Osteoblast (primary cell): ENCODE results near the gene PKD1L1. TPM values are rescaled to one million over a fixed set of nuclear protein-coding genes. Genes with fewer than 3 reads are reported as not detected.

Experiments used
- DNase-seq: peaks from one replicate; pipeline ENCODE4 v3.0.0; 2011; ENCODE audit warnings: low spot score, mixed read lengths; ENCODE audit not compliant: insufficient read length; ENCODE audit errors: missing footprints
- H2AFZ ChIP-seq: 2 replicates; pipeline ENCODE4 v1.6.0; 2011; ENCODE audit warnings: mild to moderate bottlenecking, low read length
- H3K27ac ChIP-seq: 2 replicates; pipeline ENCODE4 v1.5.1; 2011; ENCODE audit warnings: mild to moderate bottlenecking, low read depth, low read length, moderate library complexity
- H3K27me3 ChIP-seq: 2 replicates; pipeline ENCODE4 v1.6.0; 2012; ENCODE audit warnings: mild to moderate bottlenecking, control low read depth, inconsistent platforms, low read length, moderate library complexity; ENCODE audit not compliant: insufficient read depth
- H3K36me3 ChIP-seq: 2 replicates; pipeline ENCODE4 v1.5.1; 2011; ENCODE audit warnings: mild to moderate bottlenecking, low read length, control low read depth, moderate library complexity; ENCODE audit not compliant: insufficient read depth
- H3K4me1 ChIP-seq: 2 replicates; pipeline ENCODE4 v1.5.1; 2011; ENCODE audit warnings: mild to moderate bottlenecking, low read length, control low read depth, moderate library complexity; ENCODE audit not compliant: insufficient read depth
- H3K4me2 ChIP-seq: 2 replicates; pipeline ENCODE4 v1.6.0; 2011; ENCODE audit warnings: mild to moderate bottlenecking, low read length; ENCODE audit not compliant: insufficient read depth
- H3K4me3 ChIP-seq: fragments of 200-600 bp; sonication (generic); 3 replicates; pipeline ENCODE4 v1.5.1; 2012; ENCODE audit warnings: mild to moderate bottlenecking, low read length, inconsistent platforms; ENCODE audit not compliant: insufficient read depth
- H3K79me2 ChIP-seq: 2 replicates; pipeline ENCODE4 v1.6.0; 2012; ENCODE audit warnings: mild to moderate bottlenecking, low read length, control low read depth, inconsistent platforms; ENCODE audit not compliant: insufficient read depth
- H3K9me3 ChIP-seq: 2 replicates; pipeline ENCODE4 v1.5.1; 2011; ENCODE audit warnings: low read depth, low read length, control low read depth
- H4K20me1 ChIP-seq: 2 replicates; pipeline ENCODE4 v1.6.0; 2012; ENCODE audit warnings: mild to moderate bottlenecking, low read length, control low read depth; ENCODE audit not compliant: insufficient read depth
- CTCF ChIP-seq: IDR thresholded peaks from 2 replicates; pipeline ENCODE4 v1.5.1; 2011; ENCODE audit warnings: mild to moderate bottlenecking, low read depth, low read length, moderate library complexity; ENCODE audit errors: extremely low read depth
- total RNA-seq: library from RNA; depleted of rRNA; stranded (reverse); fragments of >200 nt; gene quantifications from 2 replicates; pipeline ENCODE4 v1.2.3, GENCODE V29; 2012

PKD1L1 gene
- total RNA-seq, 1 donor: under 0.01 TPM

GRCh38 chr7:47881256-47881655, 67.0 kb downstream of the PKD1L1 start:
- no peak overlapping the region for H3K4me3 ChIP-seq
- TF ChIP-seq CTCF: no peak
- peaks cover 35% of the 10 kb centered on the region for H3K27me3 ChIP-seq
- no peaks in the 10 kb centered on the region for H3K36me3 ChIP-seq
- no peak overlapping the region for H3K27ac ChIP-seq
- H3K9me3 ChIP-seq: no peaks in the 10 kb centered on the region
- H3K79me2 ChIP-seq: no peaks in the 10 kb centered on the region
- H3K4me1 ChIP-seq: no peaks in the 10 kb centered on the region
- no peak for DNase-seq
- no peak overlapping the region for H2AFZ ChIP-seq
- no peaks in the 10 kb centered on the region for H4K20me1 ChIP-seq
- H3K4me2 ChIP-seq: no peak overlapping the region

- H3K4me1 ChIP-seq: peaks cover 4% of the 10 kb centered on the region
- peaks cover 15% of the 10 kb centered on the region for H3K27me3 ChIP-seq
- no peak for DNase-seq
- no peaks in the 10 kb centered on the region for H3K9me3 ChIP-seq
- H3K36me3 ChIP-seq: no peaks in the 10 kb centered on the region
- no peak overlapping the region for H3K27ac ChIP-seq
- H3K79me2 ChIP-seq: no peaks in the 10 kb centered on the region
- H4K20me1 ChIP-seq: no peaks in the 10 kb centered on the region
- H3K4me3 ChIP-seq: no peak overlapping the region
- no peak overlapping the region for H2AFZ ChIP-seq
- TF ChIP-seq CTCF: no peak
- H3K4me2 ChIP-seq: no peak overlapping the region
These were observed 69.6 kb downstream of the PKD1L1 start for GRCh38 chr7:47878662-47879061.

GRCh38 chr7:47877336-47877735, 70.9 kb downstream of the PKD1L1 start:
- Histone ChIP-seq H2AFZ (no peak overlapping the region), H3K36me3 (no peaks in the 10 kb centered on the region), H3K27ac (no peak overlapping the region), H3K27me3 (peaks cover 9% of the 10 kb centered on the region), H3K4me2 (no peak overlapping the region), H3K9me3 (no peaks in the 10 kb centered on the region), H3K4me1 (peaks cover 4% of the 10 kb centered on the region), H4K20me1 (no peaks in the 10 kb centered on the region), H3K79me2 (no peaks in the 10 kb centered on the region), H3K4me3 (no peak overlapping the region)
- TF ChIP-seq CTCF: no peak
- DNase-seq: no peak

GRCh38 chr7:47875998-47876744, 72.1 kb downstream of the PKD1L1 start:
- Histone ChIP-seq H3K4me1 (peaks cover 4% of the 10 kb centered on the region), H3K4me3 (no peak overlapping the region), H3K27me3 (peaks cover 3% of the 10 kb centered on the region), H3K36me3 (no peaks in the 10 kb centered on the region), H3K79me2 (no peaks in the 10 kb centered on the region), H4K20me1 (no peaks in the 10 kb centered on the region), H3K9me3 (no peaks in the 10 kb centered on the region), H3K4me2 (no peak overlapping the region), H3K27ac (no peak overlapping the region), H2AFZ (no peak overlapping the region)
- no peak for TF ChIP-seq CTCF
- no peak for DNase-seq
